ENCODE results near the gene CNTN1.

- TF ChIP-seq POLR2A (IDR thresholded peaks at IDR 0.05; ENCODE audit: low read depth, low read length) (no peak), POLR2AphosphoS5 (IDR thresholded peaks at IDR 0.05; ENCODE audit: low read depth, low read length) (no peak), SPI1 (IDR thresholded peaks at IDR 0.05; ENCODE audit: low read depth, low read length) (no peak), TAF1 (IDR thresholded peaks at IDR 0.05; ENCODE audit: low read depth, low read length) (no peak)
Observed at GRCh38 chr12:40915172-40915571, 222.9 kb downstream of the CNTN1 start.

Measured in GM12891 (cell line).